Embryonic facial prominence (tissue), 1 donor: Measurements from ENCODE around the gene PRR4.

ENCODE experiments used
- DNase-seq: peaks from one replicate; pipeline ENCODE4 v3.0.0-alpha.2; 2016; ENCODE audit errors: extremely low spot score

Gene PRR4

GRCh38 chr12:10801741-10802140 lies 47.5 kb downstream of the PRR4 start:
- no peak for DNase-seq
